Measurements from ENCODE around the gene GLS. TPM values are rescaled to one million over a fixed set of nuclear protein-coding genes. Genes with fewer than 3 reads are reported as not detected.

Gene GLS
- total and polyA plus RNA-seq, 2 donors (not counting 1 experiment from before 2014, with no cell fraction given): 123 to 192 TPM

DNA sequence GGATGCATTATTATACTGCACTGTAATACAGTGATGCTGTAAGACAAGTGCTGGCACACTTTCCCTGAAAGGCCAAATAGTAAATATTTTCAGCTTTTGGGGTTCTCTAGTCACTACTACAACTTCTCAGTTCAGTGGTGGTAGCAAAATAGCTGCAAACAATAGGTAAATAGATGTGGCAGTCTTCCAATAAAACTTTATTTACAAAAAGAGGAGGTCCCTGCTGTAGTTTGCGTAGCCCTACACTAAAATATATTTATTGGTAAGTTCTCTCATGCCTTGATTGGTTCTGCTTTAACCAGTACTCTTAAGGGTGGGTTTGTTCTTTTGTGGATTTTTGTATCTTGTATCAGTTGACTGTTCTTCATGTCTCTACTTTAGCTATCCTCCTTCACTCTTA, 7.8 kb downstream of the GLS start:
- H3K27me3 ChIP-seq (ENCODE audit: control insufficient read depth, insufficient read depth, low read length): no peaks in the 10 kb centered on the region
- no peak overlapping the region for H3K4me2 ChIP-seq (ENCODE audit: extremely low read depth, insufficient read depth, low read length)
- DNase-seq (ENCODE audit: low read depth in 2 of 2): no peak
- TF ChIP-seq, protein P1, sequence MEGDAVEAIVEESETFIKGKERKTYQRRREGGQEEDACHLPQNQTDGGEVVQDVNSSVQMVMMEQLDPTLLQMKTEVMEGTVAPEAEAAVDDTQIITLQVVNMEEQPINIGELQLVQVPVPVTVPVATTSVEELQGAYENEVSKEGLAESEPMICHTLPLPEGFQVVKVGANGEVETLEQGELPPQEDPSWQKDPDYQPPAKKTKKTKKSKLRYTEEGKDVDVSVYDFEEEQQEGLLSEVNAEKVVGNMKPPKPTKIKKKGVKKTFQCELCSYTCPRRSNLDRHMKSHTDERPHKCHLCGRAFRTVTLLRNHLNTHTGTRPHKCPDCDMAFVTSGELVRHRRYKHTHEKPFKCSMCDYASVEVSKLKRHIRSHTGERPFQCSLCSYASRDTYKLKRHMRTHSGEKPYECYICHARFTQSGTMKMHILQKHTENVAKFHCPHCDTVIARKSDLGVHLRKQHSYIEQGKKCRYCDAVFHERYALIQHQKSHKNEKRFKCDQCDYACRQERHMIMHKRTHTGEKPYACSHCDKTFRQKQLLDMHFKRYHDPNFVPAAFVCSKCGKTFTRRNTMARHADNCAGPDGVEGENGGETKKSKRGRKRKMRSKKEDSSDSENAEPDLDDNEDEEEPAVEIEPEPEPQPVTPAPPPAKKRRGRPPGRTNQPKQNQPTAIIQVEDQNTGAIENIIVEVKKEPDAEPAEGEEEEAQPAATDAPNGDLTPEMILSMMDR (conservative IDR thresholded peaks at IDR 0.05 in 1 of 2, IDR thresholded peaks at IDR 0.05 in 1 of 2; ENCODE audit: low read depth in 1 of 2, low read length in 2 of 2): no peak
- TF ChIP-seq EZH2 (IDR thresholded peaks at IDR 0.05; ENCODE audit: low read length, missing control alignments): no peak
- H3K4me3 ChIP-seq (replicated peaks in 1 of 4; ENCODE audit: control extremely low read depth in 1 of 4, insufficient read depth in 1 of 4, low read depth in 3 of 4, low read length in 4 of 4): no peak overlapping the region
- no peak overlapping the region for H2AFZ ChIP-seq (ENCODE audit: low read length)
- no peaks in the 10 kb centered on the region for H3K9me3 ChIP-seq (ENCODE audit: control insufficient read depth, insufficient read depth, low read depth, low read length)
- no peaks in the 10 kb centered on the region for H3K36me3 ChIP-seq (ENCODE audit: control insufficient read depth, insufficient read depth, low read length)
- H3K4me1 ChIP-seq (ENCODE audit: control insufficient read depth, extremely low read depth, insufficient read depth, low read length): peaks cover 2% of the 10 kb centered on the region
- no peak overlapping the region for H3K27ac ChIP-seq (ENCODE audit: insufficient read depth, low read length)
- peaks cover 97% of the 10 kb centered on the region for H3K79me2 ChIP-seq (ENCODE audit: control insufficient read depth, insufficient read depth, low read length)
- H4K20me1 ChIP-seq (ENCODE audit: control insufficient read depth, extremely low read depth, insufficient read depth, low read length): peaks cover 5% of the 10 kb centered on the region
- no peak overlapping the region for H3K9ac ChIP-seq (ENCODE audit: insufficient read depth, low read length)

DNA sequence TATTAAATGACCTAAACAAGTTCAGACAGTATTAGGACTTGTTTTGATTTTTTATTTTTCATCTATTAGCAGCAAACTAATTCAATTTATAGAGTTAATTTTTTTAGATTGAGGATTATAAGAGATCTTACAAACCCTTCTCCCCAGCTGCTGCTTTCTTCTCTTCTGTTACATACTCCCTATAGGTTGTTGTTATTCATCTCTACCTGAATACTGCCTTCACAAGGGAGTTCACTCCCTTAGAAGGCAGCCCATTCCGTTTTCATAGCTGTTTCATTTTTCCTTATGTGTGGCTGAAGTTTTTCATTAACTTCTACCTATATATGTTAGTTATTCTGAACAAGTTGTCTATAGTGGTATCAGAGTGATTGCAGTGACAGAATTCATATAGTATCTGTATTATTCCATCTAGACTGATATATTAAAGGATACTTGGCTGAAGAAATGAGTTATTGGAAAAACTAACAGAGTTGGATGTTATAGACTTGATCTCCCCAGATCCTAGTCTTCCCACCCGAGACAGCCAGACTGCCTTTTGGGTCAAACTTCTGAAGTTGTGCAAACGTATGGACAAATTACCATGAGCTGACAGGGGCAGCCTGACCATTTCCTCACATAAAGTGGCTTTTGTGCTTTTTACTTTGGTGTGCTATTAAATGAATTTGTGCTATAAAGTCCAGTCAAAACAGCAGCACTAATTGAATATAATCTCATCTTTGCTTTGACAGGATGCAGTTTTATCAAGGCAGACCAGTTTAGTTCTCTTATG, 8.7 kb downstream of the GLS start:
- no peaks in the 10 kb centered on the region for H3K9me3 ChIP-seq (ENCODE audit: control insufficient read depth, insufficient read depth, low read depth, low read length)
- DNase-seq (ENCODE audit: low read depth in 2 of 2): no peak
- no peaks in the 10 kb centered on the region for H3K27me3 ChIP-seq (ENCODE audit: control insufficient read depth, insufficient read depth, low read length)
- H3K36me3 ChIP-seq (ENCODE audit: control insufficient read depth, insufficient read depth, low read length): no peaks in the 10 kb centered on the region
- TF ChIP-seq, protein P1 (conservative IDR thresholded peaks at IDR 0.05 in 1 of 2, IDR thresholded peaks at IDR 0.05 in 1 of 2; ENCODE audit: low read depth in 1 of 2, low read length in 2 of 2): no peak
- no peak for TF ChIP-seq EZH2 (IDR thresholded peaks at IDR 0.05; ENCODE audit: low read length, missing control alignments)
- peaks cover 96% of the 10 kb centered on the region for H3K79me2 ChIP-seq (ENCODE audit: control insufficient read depth, insufficient read depth, low read length)
- H2AFZ ChIP-seq (ENCODE audit: low read length): no peak overlapping the region
- H3K9ac ChIP-seq (ENCODE audit: insufficient read depth, low read length): no peak overlapping the region
- H3K4me2 ChIP-seq (ENCODE audit: extremely low read depth, insufficient read depth, low read length): no peak overlapping the region
- peaks cover 2% of the 10 kb centered on the region for H3K4me1 ChIP-seq (ENCODE audit: control insufficient read depth, extremely low read depth, insufficient read depth, low read length)
- no peak overlapping the region for H3K27ac ChIP-seq (ENCODE audit: insufficient read depth, low read length)
- H3K4me3 ChIP-seq (replicated peaks in 1 of 4; ENCODE audit: control extremely low read depth in 1 of 4, insufficient read depth in 1 of 4, low read depth in 3 of 4, low read length in 4 of 4): no peak overlapping the region
- H4K20me1 ChIP-seq (ENCODE audit: control insufficient read depth, extremely low read depth, insufficient read depth, low read length): peaks cover 5% of the 10 kb centered on the region

DNA sequence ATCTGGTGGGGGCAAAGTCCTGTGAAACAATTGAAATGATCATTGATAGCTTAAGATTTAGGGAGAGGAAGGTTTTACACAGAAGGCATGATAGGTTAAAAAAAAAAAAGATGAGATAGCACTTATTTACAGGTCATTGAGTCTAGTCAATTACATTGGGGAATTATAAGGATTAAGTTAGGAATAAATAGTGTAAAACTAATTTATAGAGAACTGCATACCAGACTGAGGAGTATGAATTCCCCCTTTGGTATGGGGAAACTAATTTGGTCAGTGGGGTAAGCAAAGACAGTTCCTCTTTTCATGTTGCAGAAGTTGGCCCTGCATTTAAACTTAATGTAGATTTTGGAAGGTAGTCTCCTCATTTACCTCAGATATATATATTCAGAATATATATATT, 10.8 kb downstream of the GLS start:
- H3K27me3 ChIP-seq (ENCODE audit: control insufficient read depth, insufficient read depth, low read length): no peaks in the 10 kb centered on the region
- H3K9me3 ChIP-seq (ENCODE audit: control insufficient read depth, insufficient read depth, low read depth, low read length): no peaks in the 10 kb centered on the region
- TF ChIP-seq, protein P1 (conservative IDR thresholded peaks at IDR 0.05 in 1 of 2, IDR thresholded peaks at IDR 0.05 in 1 of 2; ENCODE audit: low read depth in 1 of 2, low read length in 2 of 2): no peak
- TF ChIP-seq EZH2 (IDR thresholded peaks at IDR 0.05; ENCODE audit: low read length, missing control alignments): no peak
- no peak overlapping the region for H2AFZ ChIP-seq (ENCODE audit: low read length)
- H3K79me2 ChIP-seq (ENCODE audit: control insufficient read depth, insufficient read depth, low read length): peaks cover 93% of the 10 kb centered on the region
- H3K36me3 ChIP-seq (ENCODE audit: control insufficient read depth, insufficient read depth, low read length): peaks cover 3% of the 10 kb centered on the region
- DNase-seq (ENCODE audit: low read depth in 2 of 2): no peak
- no peak overlapping the region for H3K4me3 ChIP-seq (replicated peaks in 1 of 4; ENCODE audit: control extremely low read depth in 1 of 4, insufficient read depth in 1 of 4, low read depth in 3 of 4, low read length in 4 of 4)
- no peak overlapping the region for H3K9ac ChIP-seq (ENCODE audit: insufficient read depth, low read length)
- H3K4me1 ChIP-seq (ENCODE audit: control insufficient read depth, extremely low read depth, insufficient read depth, low read length): peaks cover 2% of the 10 kb centered on the region
- H3K4me2 ChIP-seq (ENCODE audit: extremely low read depth, insufficient read depth, low read length): no peak overlapping the region
- H4K20me1 ChIP-seq (ENCODE audit: control insufficient read depth, extremely low read depth, insufficient read depth, low read length): peaks cover 2% of the 10 kb centered on the region
- H3K27ac ChIP-seq (ENCODE audit: insufficient read depth, low read length): no peak overlapping the region
